ENCODE results near the gene GABPB2. TPM values are rescaled to one million over a fixed set of nuclear protein-coding genes. Genes with fewer than 3 reads are reported as not detected.

GABPB2 gene
- total and polyA plus RNA-seq, 2 of the 13 experiments (the other 11 are each of a cell fraction or from before 2014, with no cell fraction given): 0.09 TPM; not detected in 1

- WGBS (ENCODE audit: low lambda C conversion rate): 95% methylated on average over 7 of the region's 7 CpGs
- in situ Hi-C loops (cut with HindIII; ENCODE audit: extremely low pct_ligation_motif_present, low pct_unique_long_range_greater_than_20kb) (no loop called here), intact Hi-C loops (cut with micrococcal nuclease; ENCODE audit: unreplicated experiment) (no loop called here)
- Histone ChIP-seq H3K36me3 (replicated peaks in 1 of 2; ENCODE audit: control insufficient read depth in 1 of 2, insufficient read depth in 2 of 2, low read length in 2 of 2) (no peaks in the 10 kb centered on the region), H3K4me1 (ENCODE audit: insufficient read depth, low read length) (no peaks in the 10 kb centered on the region), H3K9me3 (ENCODE audit: low read length) (no peaks in the 10 kb centered on the region), H3K4me2 (ENCODE audit: low read depth, low read length) (no peak overlapping the region), H3K27me3 (ENCODE audit: control insufficient read depth in 1 of 2, insufficient read depth in 2 of 2, low read length in 2 of 2) (no peaks in the 10 kb centered on the region), H4K20me1 (ENCODE audit: insufficient read depth, low read length) (no peaks in the 10 kb centered on the region), H3K4me3 (replicated peaks in 1 of 3; ENCODE audit: insufficient read depth in 1 of 3, low read depth in 2 of 3, low read length in 3 of 3) (no peak overlapping the region), H3K9ac (ENCODE audit: insufficient read depth, low read depth, low read length) (no peak overlapping the region), H3K79me2 (ENCODE audit: insufficient read depth, low read length) (no peaks in the 10 kb centered on the region), H2AFZ (ENCODE audit: low read length) (no peak overlapping the region), H3K27ac (ENCODE audit: extremely low read length, insufficient read depth, low read length) (no peak overlapping the region)
- ATAC-seq (no peak), FAIRE-seq (no peak), DNase-seq (ENCODE audit: low spot score) (no peak)
- BruUV-seq (replicated peaks): no TSS peak
- ChIA-PET POLR2A (interaction anchor here (1.2 kb wide), 1 partner anchor 10 kb away, joined by 3 read pairs; no protein-coding TSS in a partner anchor), CTCF (ENCODE audit: low intra/inter-chr PET ratio, low total read pairs) (no interaction called here)
- no peak for TF ChIP-seq ZFP90 (CRISPR knock-in tag; IDR thresholded peaks at IDR 0.05; ENCODE audit: borderline replicate concordance)
- no peak for TF ChIP-seq ZNF256 (CRISPR knock-in tag; conservative IDR thresholded peaks at IDR 0.05)
- no peak for TF ChIP-seq HMG20B (CRISPR knock-in tag; conservative IDR thresholded peaks at IDR 0.05)
- no peak for TF ChIP-seq TFDP2 (CRISPR knock-in tag; IDR thresholded peaks at IDR 0.05)
- TF ChIP-seq IRF1 (CRISPR knock-in tag; IDR thresholded peaks at IDR 0.05; ENCODE audit: low read depth): no peak
- TF ChIP-seq FOXC1 (CRISPR knock-in tag; IDR thresholded peaks at IDR 0.05; ENCODE audit: borderline replicate concordance): no peak
- no peak for TF ChIP-seq RORA (CRISPR knock-in tag; IDR thresholded peaks at IDR 0.05)
- no peak for TF ChIP-seq ZC3H13 (CRISPR knock-in tag; IDR thresholded peaks at IDR 0.05)
- no peak for TF ChIP-seq SRSF1 (optimal IDR thresholded peaks at IDR 0.05; ENCODE audit: low read depth, low read length)
- TF ChIP-seq MAFK (conservative IDR thresholded peaks at IDR 0.05 in 1 of 2, IDR thresholded peaks at IDR 0.05 in 1 of 2; ENCODE audit: low read length in 2 of 2): no peak
- no peak for TF ChIP-seq ZNF331 (CRISPR knock-in tag; IDR thresholded peaks at IDR 0.05)
- TF ChIP-seq PRPF4 (IDR thresholded peaks at IDR 0.05; ENCODE audit: low read depth, low read length, poor library complexity, severe bottlenecking): no peak
- TF ChIP-seq MAF1 (CRISPR knock-in tag; IDR thresholded peaks at IDR 0.05; ENCODE audit: borderline replicate concordance): no peak
- no peak for TF ChIP-seq ZNF235 (CRISPR knock-in tag; IDR thresholded peaks at IDR 0.05; ENCODE audit: borderline replicate concordance)
- TF ChIP-seq ZNF788 (CRISPR knock-in tag; IDR thresholded peaks at IDR 0.05; ENCODE audit: borderline replicate concordance): no peak
Observed at GRCh38 chr1:151137789-151138188, 67.2 kb downstream of the GABPB2 start.
